Dermis microvascular lymphatic vessel endothelial cell (primary cell): ENCODE measurements around the gene NOP16. TPM values are rescaled to one million over a fixed set of nuclear protein-coding genes. Genes with fewer than 3 reads are reported as not detected.

ENCODE experiments used
- DNase-seq, 2 donors: peaks; one replicate each; pipeline versions ENCODE4 v3.0.0 to v3.0.0-alpha.2; 2010; ENCODE audit warnings: low read depth in 2 of 2
- total RNA-seq: library from RNA; depleted of rRNA; stranded (reverse); fragments of >200 nt; gene quantifications from 2 replicates; pipeline ENCODE4 v1.2.1, GENCODE V29; 2014

Gene NOP16
- total RNA-seq, 1 donor from 2014 or later, result 10.7 TPM

GRCh38 chr5:176360894-176361436 is 27.4 kb downstream of the NOP16 start:
- peak in 1 of 2 donors; percentile 23 for DNase-seq

GRCh38 chr5:176359658-176360057 is 28.7 kb downstream of the NOP16 start:
- no peak for DNase-seq

- no peak for DNase-seq
Observed at GRCh38 chr5:176356179-176356566, 32.2 kb downstream of the NOP16 start.

- no peak for DNase-seq
Observed at GRCh38 chr5:176355400-176356178, 32.8 kb downstream of the NOP16 start.

GRCh38 chr5:176353533-176353932 is 34.9 kb downstream of the NOP16 start:
- DNase-seq, result no peak

GRCh38 chr5:176352116-176352878 is 36.1 kb downstream of the NOP16 start:
- DNase-seq, result no peak

DNA sequence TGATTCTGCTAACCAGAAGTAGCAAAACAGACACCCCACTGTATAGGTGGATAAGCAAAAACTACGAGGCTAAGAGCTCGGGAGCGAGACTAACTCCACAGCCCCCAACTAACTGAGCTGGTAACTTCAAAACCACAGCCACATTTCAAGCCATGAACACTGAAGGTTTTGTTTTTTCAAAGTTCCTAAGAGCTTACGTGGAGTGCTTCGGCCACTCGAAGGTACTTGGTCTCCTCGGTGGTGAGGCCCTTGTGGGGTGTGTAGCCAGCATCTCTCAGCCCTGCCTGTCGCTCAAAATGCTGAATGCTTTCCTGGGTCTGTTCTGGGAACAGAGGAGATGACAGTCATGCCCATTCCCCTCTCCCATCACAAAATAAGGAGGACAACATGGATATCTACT is 38.0 kb downstream of the NOP16 start:
- no peak for DNase-seq

DNA sequence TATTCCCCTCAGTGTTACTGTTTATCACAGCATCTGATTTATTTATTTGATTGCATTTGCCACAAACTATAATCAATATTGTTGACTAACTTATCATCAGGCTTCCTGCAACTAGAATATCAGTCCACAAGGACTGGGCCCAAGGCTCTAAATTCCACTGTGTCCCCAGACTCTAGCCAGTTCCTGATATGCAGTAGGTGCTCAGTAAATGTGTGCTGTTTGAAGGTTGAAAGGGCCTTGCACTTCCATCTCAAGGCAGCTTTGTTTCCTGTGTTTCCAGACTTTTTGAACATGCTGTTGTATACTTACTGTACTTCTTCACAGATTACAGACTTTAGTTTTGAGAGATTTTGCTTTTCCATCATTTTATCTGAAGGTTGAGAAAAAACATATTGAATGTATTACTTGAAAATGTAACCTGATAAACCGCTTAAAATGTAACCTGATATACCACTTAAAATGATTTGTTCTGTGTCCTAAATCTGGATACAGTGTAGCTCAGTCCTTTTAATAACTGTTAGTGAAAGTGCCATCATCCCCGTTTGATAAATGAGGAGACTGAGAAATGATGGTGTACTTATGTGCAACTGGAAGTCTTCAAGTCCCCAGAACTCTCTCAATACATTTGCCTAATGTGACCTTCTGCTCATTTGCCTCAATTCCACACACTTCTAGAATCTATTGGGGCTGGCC is 45.5 kb downstream of the NOP16 start:
- DNase-seq, result no peak

GRCh38 chr5:176342158-176342483 is 46.3 kb downstream of the NOP16 start:
- no peak for DNase-seq

GRCh38 chr5:176341325-176342157 is 46.9 kb downstream of the NOP16 start:
- no peak for DNase-seq

DNA sequence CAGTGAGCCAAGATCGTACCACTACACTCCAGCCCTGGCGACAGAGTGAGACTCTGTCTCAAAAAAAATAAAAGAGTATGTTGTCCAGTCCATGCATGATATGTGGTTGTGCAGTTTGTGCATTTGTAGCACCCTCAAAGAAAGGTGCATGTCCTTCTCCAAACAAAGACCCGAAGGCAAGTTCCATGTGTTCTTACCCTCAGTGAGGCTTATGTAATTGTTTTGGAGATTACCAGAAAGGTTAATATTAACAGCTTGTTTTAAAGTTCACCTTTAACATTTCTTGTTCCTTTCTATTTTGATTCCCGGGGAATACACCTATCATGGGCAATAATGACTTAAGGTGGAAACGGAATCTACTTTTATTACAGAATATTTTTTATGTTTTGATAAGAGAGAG is 49.1 kb downstream of the NOP16 start:
- no peak for DNase-seq

DNA sequence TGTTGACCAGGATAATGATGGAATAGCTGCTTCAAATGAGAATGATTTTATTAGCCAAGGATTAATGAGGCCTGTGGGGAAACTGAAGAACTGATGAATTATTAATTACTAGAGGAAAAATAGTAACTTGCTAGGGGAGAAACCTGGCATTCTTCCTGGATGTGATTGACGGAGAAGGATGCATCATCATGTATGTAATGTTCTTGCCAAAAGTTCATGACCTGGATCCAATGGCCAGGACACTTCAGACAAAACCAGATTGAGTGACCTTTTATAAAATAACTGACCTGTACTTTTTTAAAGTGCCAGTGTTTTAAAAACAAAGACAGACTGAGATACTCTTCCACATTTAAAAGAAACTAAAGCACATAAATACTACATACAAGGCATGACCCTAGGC is 50.5 kb downstream of the NOP16 start:
- no peak for DNase-seq

GRCh38 chr5:176334031-176334770 is 54.2 kb downstream of the NOP16 start:
- no peak for DNase-seq

Other genes with a start within 250 kb of the NOP16 start
- 1.9 and 3.3 TPM in 2 replicates for gene SIMC1, start 150.2 kb downstream of the NOP16 start, total RNA-seq
- 71.6 and 101 TPM in 2 replicates for gene KIAA1191, start 26.8 kb downstream of the NOP16 start, total RNA-seq
- gene ARL10, start 23.1 kb downstream of the NOP16 start, total RNA-seq, result 6.0 and 11.9 TPM in 2 replicates
- gene HIGD2A, start 153 bp upstream of the NOP16 start, total RNA-seq, result 36.3 and 55.5 TPM in 2 replicates
- gene CLTB, start 27.9 kb upstream of the NOP16 start, total RNA-seq, result 115 and 147 TPM in 2 replicates
- gene FAF2, start 59.8 kb upstream of the NOP16 start, total RNA-seq, result 48.4 and 56.5 TPM in 2 replicates
- 2.4 and 7.0 TPM in 2 replicates for gene RNF44, start 148.8 kb upstream of the NOP16 start, total RNA-seq
- under 0.01 and 0.25 TPM in 2 replicates for gene CDHR2, start 160.7 kb upstream of the NOP16 start, total RNA-seq
- 4.5 and 4.8 TPM in 2 replicates for gene GPRIN1, start 221.6 kb upstream of the NOP16 start, total RNA-seq
- gene SNCB, start 241.9 kb upstream of the NOP16 start, total RNA-seq, result 0.76 and 1.2 TPM in 2 replicates
- under 0.01 TPM in 1 of 2 replicates, not detected in the other for gene EIF4E1B, start 242.1 kb upstream of the NOP16 start, total RNA-seq